Skeletal muscle satellite cell (primary cell): ENCODE results near the gene SPIN1.

Experiments used
- H3K27me3 ChIP-seq: 2 replicates; pipeline ENCODE4 v1.7.0; 2013; ENCODE audit warnings: low read length; ENCODE audit not compliant: control insufficient read depth, insufficient read depth
- H3K36me3 ChIP-seq: 2 replicates; pipeline ENCODE4 v1.7.0; 2013; ENCODE audit warnings: mild to moderate bottlenecking, control low read depth, low read length; ENCODE audit not compliant: insufficient read depth
- H3K4me1 ChIP-seq: 2 replicates; pipeline ENCODE4 v1.7.0; 2013; ENCODE audit warnings: low read length; ENCODE audit not compliant: control insufficient read depth, insufficient read depth
- H3K4me2 ChIP-seq: 2 replicates; pipeline ENCODE4 v1.7.0; 2013; ENCODE audit warnings: mild to moderate bottlenecking, low read length
- H3K4me3 ChIP-seq: 2 replicates; pipeline ENCODE4 v1.7.0; 2013; ENCODE audit warnings: low read length
- H3K9ac ChIP-seq: 2 replicates; pipeline ENCODE4 v1.7.0; 2013; ENCODE audit warnings: mild to moderate bottlenecking, low read depth, low read length, moderate library complexity
- H3K9me3 ChIP-seq: replicated peaks from 2 replicates; pipeline ENCODE4 v1.7.0; 2013; ENCODE audit warnings: mild to moderate bottlenecking, control low read depth, low read length

Gene SPIN1

GRCh38 chr9:88414298-88414697 is 26.1 kb downstream of the SPIN1 start:
- H3K4me3 ChIP-seq, result no peak overlapping the region
- H3K9ac ChIP-seq, result no peak overlapping the region
- H3K27me3 ChIP-seq, result no peaks in the 10 kb centered on the region
- H3K9me3 ChIP-seq, result peaks cover 12% of the 10 kb centered on the region
- H3K4me1 ChIP-seq, result no peaks in the 10 kb centered on the region
- H3K4me2 ChIP-seq, result no peak overlapping the region
- H3K36me3 ChIP-seq, result peaks cover 19% of the 10 kb centered on the region

DNA sequence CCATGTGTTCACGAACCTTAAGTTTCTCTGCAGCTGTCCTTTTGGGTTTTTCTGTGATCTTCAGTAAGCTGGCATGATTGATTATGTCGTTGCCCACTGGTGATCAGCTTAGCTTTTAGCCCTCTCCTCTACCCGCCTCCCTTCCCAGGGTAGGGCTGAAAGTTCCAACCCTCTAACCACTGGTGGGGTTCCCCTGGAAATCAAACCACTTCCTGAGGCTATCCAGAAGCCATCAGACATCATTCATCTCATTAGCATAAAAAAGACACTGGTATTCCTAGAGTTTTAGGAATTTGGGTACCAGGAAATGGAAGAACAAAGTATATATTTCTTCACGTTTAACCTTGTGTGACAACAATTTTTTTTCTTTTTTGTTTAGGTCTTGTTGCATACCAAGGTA is 29.8 kb downstream of the SPIN1 start:
- Histone ChIP-seq H3K9me3 (peaks cover 26% of the 10 kb centered on the region), H3K4me3 (no peak overlapping the region), H3K27me3 (no peaks in the 10 kb centered on the region), H3K36me3 (peaks cover 45% of the 10 kb centered on the region), H3K4me2 (no peak overlapping the region), H3K9ac (no peak overlapping the region), H3K4me1 (no peaks in the 10 kb centered on the region)

DNA sequence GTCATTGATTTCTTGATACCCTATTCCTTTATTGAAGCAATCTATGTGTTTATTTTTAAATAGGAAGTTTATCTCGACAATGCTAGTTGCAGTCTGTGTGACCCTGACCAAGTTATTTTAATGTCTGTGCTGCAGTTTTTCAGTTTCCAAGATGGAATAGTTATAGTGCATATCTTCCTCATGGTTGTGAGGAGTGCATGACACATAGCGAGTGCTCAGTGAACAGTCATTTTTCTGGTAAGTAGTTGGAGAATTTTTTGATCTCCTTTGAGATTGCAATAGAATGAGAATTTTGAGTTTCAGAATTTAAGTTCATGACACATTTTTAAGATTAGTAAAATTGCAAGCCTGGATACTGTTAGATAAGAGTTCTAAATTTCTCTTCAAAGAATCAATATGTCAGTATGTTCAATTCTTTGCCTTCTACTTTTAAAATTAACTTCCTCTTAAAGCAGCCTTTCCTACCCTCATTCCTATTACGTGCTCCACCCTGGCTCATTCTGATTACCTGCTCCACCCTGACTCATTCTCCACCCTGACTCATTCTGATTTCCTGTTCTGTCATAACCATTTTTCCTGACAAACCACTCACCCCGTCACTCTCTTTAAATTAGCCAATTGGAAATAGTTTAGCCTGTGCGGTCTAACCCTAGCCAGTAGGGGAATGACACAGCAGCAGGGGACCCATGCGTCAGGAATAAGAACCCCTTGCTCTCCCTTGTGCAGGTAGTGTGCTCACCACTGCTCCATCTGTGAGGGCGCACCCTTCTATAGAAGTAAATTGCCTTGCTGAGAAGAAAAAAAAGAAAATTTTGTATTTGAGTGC is 30.7 kb downstream of the SPIN1 start:
- Histone ChIP-seq H3K4me1 (no peaks in the 10 kb centered on the region), H3K36me3 (peaks cover 45% of the 10 kb centered on the region), H3K4me2 (no peak overlapping the region), H3K27me3 (no peaks in the 10 kb centered on the region), H3K9ac (no peak overlapping the region), H3K4me3 (no peak overlapping the region), H3K9me3 (peaks cover 26% of the 10 kb centered on the region)

- Histone ChIP-seq H3K9me3 (peaks cover 21% of the 10 kb centered on the region), H3K36me3 (peaks cover 55% of the 10 kb centered on the region), H3K4me1 (no peaks in the 10 kb centered on the region), H3K9ac (no peak overlapping the region), H3K27me3 (no peaks in the 10 kb centered on the region), H3K4me2 (no peak overlapping the region), H3K4me3 (no peak overlapping the region)
Measured at GRCh38 chr9:88420227-88420626, 32.0 kb downstream of the SPIN1 start.

DNA sequence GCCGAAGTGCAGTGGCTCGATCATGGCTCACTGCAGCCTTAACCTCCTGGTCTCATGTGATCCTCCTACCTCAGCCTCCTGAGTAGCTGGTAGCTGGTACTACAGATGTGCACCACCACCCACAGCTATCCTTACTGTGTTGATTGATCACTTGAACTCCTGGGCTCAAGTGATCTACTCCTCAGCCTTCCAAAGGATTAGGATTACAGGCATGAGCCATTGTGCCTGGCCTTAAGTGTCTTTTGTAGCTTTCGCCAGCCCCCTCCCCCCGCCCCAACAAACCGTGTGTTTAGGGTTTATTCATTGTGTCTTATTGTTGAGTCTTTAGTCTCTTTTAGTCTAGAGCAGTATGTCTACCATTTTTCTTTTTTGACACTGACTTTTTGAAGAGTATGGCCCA is 33.1 kb downstream of the SPIN1 start:
- no peak overlapping the region for H3K4me2 ChIP-seq
- H3K4me1 ChIP-seq, result peaks cover 7% of the 10 kb centered on the region
- H3K27me3 ChIP-seq, result no peaks in the 10 kb centered on the region
- peaks cover 59% of the 10 kb centered on the region for H3K36me3 ChIP-seq
- H3K9ac ChIP-seq, result no peak overlapping the region
- no peak overlapping the region for H3K4me3 ChIP-seq
- H3K9me3 ChIP-seq, result peaks cover 21% of the 10 kb centered on the region

GRCh38 chr9:88425538-88425950 is 37.3 kb downstream of the SPIN1 start:
- H3K4me2 ChIP-seq, result no peak overlapping the region
- H3K36me3 ChIP-seq, result peaks cover 47% of the 10 kb centered on the region
- H3K4me3 ChIP-seq, result no peak overlapping the region
- no peak overlapping the region for H3K9ac ChIP-seq
- H3K4me1 ChIP-seq, result peaks cover 10% of the 10 kb centered on the region
- H3K27me3 ChIP-seq, result no peaks in the 10 kb centered on the region
- H3K9me3 ChIP-seq, result peaks cover 2% of the 10 kb centered on the region

GRCh38 chr9:88426651-88427050 is 38.4 kb downstream of the SPIN1 start:
- Histone ChIP-seq H3K9me3 (no peaks in the 10 kb centered on the region), H3K27me3 (no peaks in the 10 kb centered on the region), H3K9ac (no peak overlapping the region), H3K4me3 (no peak overlapping the region), H3K4me1 (peaks cover 10% of the 10 kb centered on the region), H3K36me3 (peaks cover 39% of the 10 kb centered on the region), H3K4me2 (no peak overlapping the region)

DNA sequence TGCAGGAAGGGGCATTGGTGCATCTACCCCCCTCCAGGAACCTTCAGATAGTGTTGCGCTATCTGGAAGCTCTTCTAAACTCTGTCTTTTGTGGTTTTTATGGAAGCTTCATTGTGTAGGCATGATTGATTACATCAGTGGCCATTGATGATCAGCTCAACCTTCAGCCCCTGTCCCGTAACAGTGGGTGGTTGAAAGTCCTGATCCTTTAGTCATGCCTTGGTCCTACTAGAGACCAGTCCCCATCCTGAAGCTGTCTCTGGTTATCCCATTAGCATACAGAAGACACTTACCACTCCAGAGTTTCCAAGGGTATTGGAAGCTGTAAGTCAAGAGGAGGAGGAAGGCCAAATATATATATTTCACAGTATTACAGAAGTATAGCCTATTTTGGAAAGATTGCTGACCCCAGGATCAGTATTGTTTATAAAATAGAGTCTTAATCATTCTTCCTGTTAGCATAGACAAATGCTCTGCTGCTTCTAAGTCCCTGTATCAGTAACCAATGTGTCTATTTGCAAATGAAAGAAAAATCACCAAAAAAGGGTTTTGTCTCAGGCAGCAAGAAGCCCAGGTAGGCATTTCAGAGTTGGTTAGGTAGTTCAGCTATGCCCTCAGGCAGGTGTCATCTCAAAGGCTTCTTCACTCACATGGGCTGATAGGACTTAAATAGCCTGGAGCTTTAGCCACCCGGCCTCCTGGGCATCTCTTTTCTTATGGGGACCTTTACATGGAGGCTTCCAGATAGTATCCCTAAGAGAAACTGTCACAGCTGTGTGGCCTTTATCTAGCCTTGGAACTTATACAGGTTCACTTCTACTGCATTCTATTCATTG is 41.6 kb downstream of the SPIN1 start:
- Histone ChIP-seq H3K36me3 (peaks cover 45% of the 10 kb centered on the region), H3K4me2 (no peak overlapping the region), H3K27me3 (no peaks in the 10 kb centered on the region), H3K9ac (no peak overlapping the region), H3K9me3 (no peaks in the 10 kb centered on the region), H3K4me1 (peaks cover 15% of the 10 kb centered on the region), H3K4me3 (no peak overlapping the region)

DNA sequence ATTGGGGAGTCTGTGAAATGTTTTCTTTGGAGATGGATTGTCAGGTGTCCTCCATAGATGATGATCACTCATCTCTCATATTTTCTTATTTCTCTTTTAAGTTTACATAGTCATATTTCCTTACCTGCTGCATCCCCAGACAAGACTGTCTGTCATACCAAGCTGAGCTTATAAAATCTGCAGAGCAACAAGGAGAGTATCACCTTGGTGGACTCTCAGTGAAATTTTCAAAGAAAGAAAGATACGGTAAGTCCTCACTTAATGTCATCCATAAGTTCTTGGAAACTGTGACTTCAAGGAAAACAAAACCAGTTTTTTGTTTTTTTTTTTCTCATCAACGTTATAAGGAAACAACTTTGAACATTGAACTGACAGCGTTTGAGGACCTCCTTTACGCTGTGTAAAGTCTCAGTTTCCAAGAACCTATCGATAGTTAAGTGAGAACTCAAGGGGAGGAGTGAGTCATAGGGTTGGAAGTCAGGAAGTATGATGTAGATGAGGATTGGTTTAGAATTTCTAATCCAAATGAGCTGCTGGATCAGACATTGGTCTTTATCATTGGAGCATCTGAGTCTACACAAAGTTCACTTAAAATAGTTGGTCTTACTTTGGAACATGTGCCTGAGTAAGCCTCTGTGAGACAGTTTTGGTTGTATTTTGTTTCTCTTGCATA is 45.5 kb downstream of the SPIN1 start:
- no peak overlapping the region for H3K4me2 ChIP-seq
- H3K36me3 ChIP-seq, result peaks cover 52% of the 10 kb centered on the region

DNA sequence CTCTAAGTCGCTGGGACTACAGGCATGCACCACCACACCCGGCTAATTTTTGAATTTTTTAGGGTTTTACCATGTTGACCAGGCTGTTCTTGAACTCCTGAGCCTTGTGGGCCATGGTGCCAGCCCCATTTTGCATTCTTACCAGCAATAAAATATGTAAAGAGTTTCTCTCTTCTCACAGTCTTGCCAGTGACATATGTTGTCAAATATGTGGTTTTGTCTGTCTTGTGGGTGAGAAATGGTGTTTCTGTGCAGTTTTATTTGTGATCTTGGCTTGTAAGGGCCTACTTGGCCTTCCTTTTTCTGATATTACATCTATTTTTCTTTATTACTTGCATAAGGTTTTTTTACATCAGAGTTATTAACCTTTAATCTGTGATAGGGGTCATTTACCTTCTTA is 47.1 kb downstream of the SPIN1 start:
- Histone ChIP-seq H3K4me1 (peaks cover 5% of the 10 kb centered on the region), H3K4me2 (no peak overlapping the region), H3K9me3 (no peaks in the 10 kb centered on the region), H3K27me3 (no peaks in the 10 kb centered on the region), H3K4me3 (no peak overlapping the region), H3K9ac (no peak overlapping the region), H3K36me3 (peaks cover 50% of the 10 kb centered on the region)

More for the DNA sequence above, 45.5 kb downstream of the SPIN1 start:
- Histone ChIP-seq H3K9ac (no peak overlapping the region), H3K4me1 (peaks cover 7% of the 10 kb centered on the region), H3K4me3 (no peak overlapping the region), H3K9me3 (no peaks in the 10 kb centered on the region), H3K27me3 (no peaks in the 10 kb centered on the region)

- no peak overlapping the region for H3K4me2 ChIP-seq
- H3K27me3 ChIP-seq, result no peaks in the 10 kb centered on the region
- H3K9me3 ChIP-seq, result no peaks in the 10 kb centered on the region
- H3K4me1 ChIP-seq, result peaks cover 5% of the 10 kb centered on the region
- peaks cover 50% of the 10 kb centered on the region for H3K36me3 ChIP-seq
- no peak overlapping the region for H3K9ac ChIP-seq
- no peak overlapping the region for H3K4me3 ChIP-seq
Measured at GRCh38 chr9:88436379-88436778, 48.1 kb downstream of the SPIN1 start.
